Kasumi-1 (cell line): ENCODE measurements around the gene TAGLN3.

Source experiments
- DNase-seq, 2 experiments: peaks; one replicate each; lab custom pipeline; 2025; lab: John Stamatoyannopoulos, UW

Gene TAGLN3

GRCh38 chr3:112048911-112049310 lies 50.2 kb downstream of the TAGLN3 start:
- no peak for DNase-seq

- DNase-seq: no peak
Observed at GRCh38 chr3:112053229-112053628, 54.5 kb downstream of the TAGLN3 start.

GRCh38 chr3:112056451-112056929 lies 57.8 kb downstream of the TAGLN3 start:
- no peak for DNase-seq

- no peak for DNase-seq
Observed at GRCh38 chr3:112059497-112059896, 60.8 kb downstream of the TAGLN3 start.

- no peak for DNase-seq
Observed at GRCh38 chr3:112061152-112061551, 62.4 kb downstream of the TAGLN3 start.
